Pancreas (tissue), 10 donors: Measurements from ENCODE around the gene NSUN5. TPM values are rescaled to one million over a fixed set of nuclear protein-coding genes. Genes with fewer than 3 reads are reported as not detected.

Source experiments
- ATAC-seq, 4 donors: fragments of 200-7000 bp; cut with Tn5 transposase; one replicate each; pipeline versions ENCODE4 v1.8.0 to v1.9.1; 2020; ENCODE audit warnings: mild to moderate bottlenecking in 4 of 4, moderate library complexity in 4 of 4
- DNase-seq, 6 donors: peaks; one replicate each; pipeline ENCODE4 v3.0.0-alpha.2; 2020
- FAIRE-seq: peaks from 2 replicates; lab custom pipeline; 2012; peaks lifted over from hg19 to GRCh38; lab: Jason Lieb, UNC
- H3K27ac ChIP-seq, 4 donors: fragments of 200-600 bp; sonication (generic); 1 replicate in 3 of 4; 2 replicates in 1 of 4; pipeline versions ENCODE4 v1.5.0 to v1.8.0; 2020
- H3K27me3 ChIP-seq, 4 donors: fragments of 200-600 bp; one replicate each; pipeline ENCODE4 v1.8.0; 2021
- H3K36me3 ChIP-seq, 3 donors: fragments of 200-600 bp; sonication (generic) in 1 of 3; one replicate each; pipeline versions ENCODE4 v1.5.0 to v1.8.0; 2020 to 2021
- H3K4me1 ChIP-seq, 3 donors: fragments of 200-600 bp; one replicate each; pipeline ENCODE4 v1.8.0; 2021
- H3K4me3 ChIP-seq, 4 donors: fragments of 200-600 bp; sonication (generic) in 2 of 4; one replicate each; pipeline versions ENCODE4 v1.5.0 to v1.8.0; 2020 to 2021
- H3K9me3 ChIP-seq, 4 donors: fragments of 200-600 bp; one replicate each; pipeline ENCODE4 v1.8.0; 2021
- WGBS, 2 donors: extraction: QIAGEN DNeasy Blood & Tissue Kit; methylation state at CpG; one replicate each; pipeline ENCODE4 v1.1.7; 2013; 5-methylcytosine and 5-hydroxymethylcytosine counted together
- intact Hi-C, 3 donors: fragments of 100-400 bp; cut with DNase I; formaldehyde crosslinking; loops; one replicate each; pipeline versions ENCODE4 v1.11.1 to v1.14.2; 2022
- polyA plus RNA-seq, 2 donors: library from polyadenylated mRNA; stranded (reverse); fragments of 200-250 nt; gene quantifications; one replicate each; pipeline ENCODE4 v1.2.3, GENCODE V29; 2013
- total RNA-seq, 6 donors: library from RNA; stranded (reverse); fragmentation: NEBNext Ultra II Directional in 4 of 6; extraction: Animal tissue kit (Norgen Biotek cat#: 25700) in 4 of 6; gene quantifications; one replicate each; pipeline versions ENCODE4 v1.2.1 to v1.2.4, GENCODE V29; 2021 to 2023
- TF ChIP-seq, protein P1 (sequence below), 4 donors: fragments of 200-600 bp; sonication (generic) in 3 of 4; IDR thresholded peaks; one replicate each; pipeline versions ENCODE4 v1.5.0 to v1.8.0; 2021; ENCODE audit warnings: antibody characterized with exemption in 4 of 4
- donor health status: healthy with polysubstance abuse.
- donor health status: DM: no; HTN: no; CAD: no; lungs with moderate emphysema.
- donor health status: DM: no; HTN: no; CAD: no.
- donor health status: control.
- donor health status: control.
- donor health status: Bipolar disorder and iron deficiency.
- donor health status: DM: yes; HTN: yes; CAD: no.
- donor health status: DM: no; HTN: no; CAD: no.
- donor health status: DM: no; HTN: no; CAD: no.
- donor health status: DM: yes; HTN: yes; CAD: no.

NSUN5 gene
- total RNA-seq (10 to 100 TPM; 11.4 to 19.1 (median 15.9) TPM), polyA plus RNA-seq (10 to 100 TPM; 28.3 to 35.3 TPM)

DNA sequence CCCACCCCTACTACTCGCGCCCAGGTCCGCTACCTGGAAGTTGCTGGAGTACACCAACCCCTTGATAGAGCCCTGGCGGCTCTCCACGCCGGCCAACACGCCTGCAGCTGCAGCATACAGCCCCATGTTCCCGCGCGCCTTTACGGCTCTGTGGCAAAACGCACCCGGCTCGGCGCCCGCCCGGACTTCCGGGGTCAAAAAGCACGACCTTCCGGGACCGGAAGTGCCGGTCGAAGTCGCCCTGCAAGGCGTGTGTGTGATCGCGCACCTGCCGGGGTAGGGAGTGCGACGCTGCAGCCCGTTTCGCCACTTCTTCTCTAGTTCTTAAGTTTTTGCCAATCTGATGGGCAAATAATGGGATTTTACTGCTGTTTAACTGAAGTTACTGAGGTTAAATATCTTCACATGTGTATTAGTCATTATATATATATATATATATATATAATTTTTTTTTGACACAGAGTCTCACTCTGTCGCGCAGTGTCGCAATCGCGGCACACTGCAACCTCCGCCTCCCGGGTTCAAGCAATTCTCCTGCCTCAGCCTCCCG is at the start of gene NSUN5:
TSS of gene NSUN5 (minus strand) at position 162 of the 550 bp plus-strand sequence. CDS start at position 126, 36 bp downstream.
- DNase-seq (peak; percentile 87 to 97 (median 93)), ATAC-seq (peak; percentile 98 to 99 (median 98)), FAIRE-seq (no peak)
- TF ChIP-seq, protein P1, sequence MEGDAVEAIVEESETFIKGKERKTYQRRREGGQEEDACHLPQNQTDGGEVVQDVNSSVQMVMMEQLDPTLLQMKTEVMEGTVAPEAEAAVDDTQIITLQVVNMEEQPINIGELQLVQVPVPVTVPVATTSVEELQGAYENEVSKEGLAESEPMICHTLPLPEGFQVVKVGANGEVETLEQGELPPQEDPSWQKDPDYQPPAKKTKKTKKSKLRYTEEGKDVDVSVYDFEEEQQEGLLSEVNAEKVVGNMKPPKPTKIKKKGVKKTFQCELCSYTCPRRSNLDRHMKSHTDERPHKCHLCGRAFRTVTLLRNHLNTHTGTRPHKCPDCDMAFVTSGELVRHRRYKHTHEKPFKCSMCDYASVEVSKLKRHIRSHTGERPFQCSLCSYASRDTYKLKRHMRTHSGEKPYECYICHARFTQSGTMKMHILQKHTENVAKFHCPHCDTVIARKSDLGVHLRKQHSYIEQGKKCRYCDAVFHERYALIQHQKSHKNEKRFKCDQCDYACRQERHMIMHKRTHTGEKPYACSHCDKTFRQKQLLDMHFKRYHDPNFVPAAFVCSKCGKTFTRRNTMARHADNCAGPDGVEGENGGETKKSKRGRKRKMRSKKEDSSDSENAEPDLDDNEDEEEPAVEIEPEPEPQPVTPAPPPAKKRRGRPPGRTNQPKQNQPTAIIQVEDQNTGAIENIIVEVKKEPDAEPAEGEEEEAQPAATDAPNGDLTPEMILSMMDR (IDR thresholded peaks at IDR 0.05) = no peak
- WGBS, 2 donors = 8% methylated on average over 40 of the region's 40 CpGs
- intact Hi-C loops = no loop called here
- H3K9me3 ChIP-seq = no peaks in the 10 kb centered on the region
- H3K36me3 ChIP-seq = peaks cover 4 to 8% (median 4%) of the 10 kb centered on the region in 3 donors
- H3K27me3 ChIP-seq = no peaks in the 10 kb centered on the region
- peak within 1 kb of the TSS; percentile 58 to 77 (median 72) for H3K4me3 ChIP-seq
- peak within 1 kb of the TSS; percentile 48 to 70 (median 60) for H3K27ac ChIP-seq
- peaks cover 0 to 5% (median 0%) of the 10 kb centered on the region in 3 donors for H3K4me1 ChIP-seq

DNA sequence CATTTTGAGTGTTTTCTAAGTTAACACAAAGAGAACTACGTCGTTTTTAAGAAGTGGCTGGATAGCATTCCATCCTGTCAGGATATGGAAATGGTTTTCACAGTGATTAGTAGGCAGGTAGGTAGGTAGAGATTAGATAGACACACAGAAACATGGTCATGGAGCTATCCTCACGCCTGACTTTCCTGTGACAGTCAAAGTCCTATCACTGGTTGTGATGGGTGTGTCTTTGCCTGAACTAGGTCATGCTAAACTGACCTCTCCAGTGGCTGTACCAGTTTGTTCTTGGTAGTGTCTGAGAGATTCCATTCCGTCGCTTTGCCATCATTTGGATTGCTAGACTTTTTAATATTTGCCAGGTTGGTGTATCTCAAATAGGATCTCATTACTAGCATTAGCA is 47.5 kb upstream of the NSUN5 start:
- no peak for ATAC-seq
- WGBS, 2 donors = 69 to 79% methylated on average over 5 of the region's 5 CpGs
- Histone ChIP-seq H3K4me3 (no peak overlapping the region), H3K9me3 (no peaks in the 10 kb centered on the region), H3K27ac (no peak overlapping the region), H3K36me3 (no peaks in the 10 kb centered on the region), H3K27me3 (no peaks in the 10 kb centered on the region), H3K4me1 (peaks cover 0 to 8% (median 3%) of the 10 kb centered on the region in 3 donors)
- TF ChIP-seq, protein P1 (IDR thresholded peaks at IDR 0.05) = no peak
- DNase-seq = no peak
- FAIRE-seq = no peak
- intact Hi-C loops = no loop called here

DNA sequence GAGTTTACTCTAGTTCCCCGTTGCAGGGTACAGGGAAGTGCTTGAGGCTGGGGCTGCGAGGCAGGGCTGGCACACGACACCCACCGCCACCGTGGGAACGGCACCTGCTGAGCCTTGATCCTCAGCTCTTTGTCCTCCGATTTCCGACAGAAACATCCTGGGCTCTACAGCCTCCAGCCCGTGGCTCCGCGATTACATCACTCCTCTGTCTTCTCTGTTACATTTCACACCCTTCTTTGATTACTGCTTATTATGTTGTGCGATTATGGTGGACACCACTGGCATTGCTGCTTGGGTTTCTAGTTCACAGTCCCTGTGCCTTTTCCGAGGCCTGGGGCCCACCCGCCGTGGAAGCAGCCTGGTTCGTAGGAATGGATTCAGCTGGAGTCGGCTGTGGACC is 46.2 kb upstream of the NSUN5 start:
- Histone ChIP-seq H3K27ac (no peak overlapping the region), H3K4me1 (peaks cover 0 to 8% (median 3%) of the 10 kb centered on the region in 3 donors), H3K4me3 (no peak overlapping the region), H3K36me3 (no peaks in the 10 kb centered on the region), H3K9me3 (no peaks in the 10 kb centered on the region), H3K27me3 (no peaks in the 10 kb centered on the region)
- FAIRE-seq = no peak
- TF ChIP-seq, protein P1 (IDR thresholded peaks at IDR 0.05) = no peak
- 79 to 85% methylated on average over 17 of the region's 17 CpGs for WGBS, 2 donors
- intact Hi-C loops = no loop called here
- DNase-seq = no peak
- no peak for ATAC-seq

DNA sequence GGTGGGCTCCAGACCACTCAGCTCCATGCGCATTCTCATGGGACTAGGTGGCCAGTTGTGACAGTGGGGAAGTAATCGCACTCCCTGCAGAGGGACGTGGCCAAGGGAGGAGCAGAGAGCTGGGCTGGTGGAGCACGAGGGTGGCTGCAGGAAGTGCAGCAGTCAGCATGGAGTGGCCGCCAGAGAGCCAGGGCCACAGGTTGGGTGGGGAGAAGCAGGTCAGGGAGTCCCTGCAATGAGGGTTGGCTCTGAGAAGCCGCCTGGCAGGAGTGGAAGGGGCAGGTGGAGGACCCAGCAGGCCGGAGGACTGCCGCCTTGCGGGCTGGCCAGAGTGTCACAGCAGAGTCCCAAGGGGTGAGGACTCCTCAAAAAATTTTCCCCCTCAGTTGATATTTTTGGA is 45.6 kb upstream of the NSUN5 start:
- Histone ChIP-seq H3K9me3 (no peaks in the 10 kb centered on the region), H3K27me3 (no peaks in the 10 kb centered on the region), H3K36me3 (no peaks in the 10 kb centered on the region), H3K4me1 (peaks cover 0 to 8% (median 3%) of the 10 kb centered on the region in 3 donors), H3K4me3 (no peak overlapping the region), H3K27ac (no peak overlapping the region)
- intact Hi-C loops = no loop called here
- TF ChIP-seq, protein P1 (IDR thresholded peaks at IDR 0.05) = no peak
- 92% methylated on average over 9 of the region's 9 CpGs for WGBS, 2 donors
- FAIRE-seq (no peak), ATAC-seq (no peak), DNase-seq (no peak)

DNA sequence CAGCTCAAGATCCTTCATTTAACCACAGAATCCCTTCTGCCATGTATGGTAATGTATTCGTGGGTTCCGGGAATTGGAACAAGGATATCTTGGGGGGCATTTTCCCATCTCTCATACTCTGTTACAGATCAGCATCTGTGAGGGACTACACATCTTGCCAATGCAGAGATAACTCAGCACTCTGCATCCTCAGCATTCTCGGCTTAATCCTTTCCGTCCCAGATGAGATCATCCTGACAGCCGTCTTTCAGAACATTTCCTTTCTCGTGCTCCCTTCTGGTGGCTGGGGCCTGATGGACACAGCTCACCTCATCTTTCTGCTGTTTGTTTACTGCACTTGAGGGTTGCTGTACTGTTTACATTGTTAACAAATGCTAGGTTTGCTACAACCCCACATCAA is 44.6 kb upstream of the NSUN5 start:
- ATAC-seq (no peak), DNase-seq (no peak), FAIRE-seq (no peak)
- WGBS, 2 donors = 88 to 93% methylated on average over 6 of the region's 6 CpGs
- Histone ChIP-seq H3K36me3 (no peaks in the 10 kb centered on the region), H3K4me3 (no peak overlapping the region), H3K9me3 (no peaks in the 10 kb centered on the region), H3K4me1 (peaks cover 0 to 8% (median 0%) of the 10 kb centered on the region in 3 donors), H3K27me3 (no peaks in the 10 kb centered on the region), H3K27ac (no peak overlapping the region)
- TF ChIP-seq, protein P1 (IDR thresholded peaks at IDR 0.05) = no peak
- intact Hi-C loops = no loop called here
